Astrocyte of the spinal cord (primary cell): Measurements from ENCODE around the gene TMEM179B.
A peak's percentile ranks its signal among the peaks of the same experiment; 100 is the strongest.

ENCODE experiments used
- DNase-seq: peaks from one replicate; pipeline ENCODE4 v3.0.0; 2011; ENCODE audit warnings: low read depth, low spot score
- H3K4me3 ChIP-seq: 2 replicates; pipeline ENCODE4 v1.5.1; 2011; ENCODE audit warnings: low read depth, mild to moderate bottlenecking, low read length, moderate library complexity
- in situ Hi-C: cut with HindIII; loops from 2 replicates; pipeline ENCODE4 v1.10.0; 2017; ENCODE audit warnings: low sequenced_read_pairs
- TF ChIP-seq, protein P1 (sequence below): IDR thresholded peaks from 2 replicates; pipeline ENCODE4 v1.5.1; 2012; ENCODE audit warnings: low read depth, mild to moderate bottlenecking, low read length, inconsistent platforms

TMEM179B gene

GRCh38 chr11:62804310-62805075 lies 17.3 kb downstream of the TMEM179B start:
- peak; percentile 51 for DNase-seq
- in situ Hi-C loops = no loop called here

GRCh38 chr11:62805076-62805892 lies 18.1 kb downstream of the TMEM179B start, which contains the start of gene NXF1:
NXF1 (minus strand) TSS chr11:62805440; CDS start chr11:62805356, 84 bp downstream.
- in situ Hi-C loops = no loop called here
- peak; percentile 97 for DNase-seq

More at GRCh38 chr11:62804310-62805075, 17.3 kb downstream of the TMEM179B start:
- TF ChIP-seq, protein P1, sequence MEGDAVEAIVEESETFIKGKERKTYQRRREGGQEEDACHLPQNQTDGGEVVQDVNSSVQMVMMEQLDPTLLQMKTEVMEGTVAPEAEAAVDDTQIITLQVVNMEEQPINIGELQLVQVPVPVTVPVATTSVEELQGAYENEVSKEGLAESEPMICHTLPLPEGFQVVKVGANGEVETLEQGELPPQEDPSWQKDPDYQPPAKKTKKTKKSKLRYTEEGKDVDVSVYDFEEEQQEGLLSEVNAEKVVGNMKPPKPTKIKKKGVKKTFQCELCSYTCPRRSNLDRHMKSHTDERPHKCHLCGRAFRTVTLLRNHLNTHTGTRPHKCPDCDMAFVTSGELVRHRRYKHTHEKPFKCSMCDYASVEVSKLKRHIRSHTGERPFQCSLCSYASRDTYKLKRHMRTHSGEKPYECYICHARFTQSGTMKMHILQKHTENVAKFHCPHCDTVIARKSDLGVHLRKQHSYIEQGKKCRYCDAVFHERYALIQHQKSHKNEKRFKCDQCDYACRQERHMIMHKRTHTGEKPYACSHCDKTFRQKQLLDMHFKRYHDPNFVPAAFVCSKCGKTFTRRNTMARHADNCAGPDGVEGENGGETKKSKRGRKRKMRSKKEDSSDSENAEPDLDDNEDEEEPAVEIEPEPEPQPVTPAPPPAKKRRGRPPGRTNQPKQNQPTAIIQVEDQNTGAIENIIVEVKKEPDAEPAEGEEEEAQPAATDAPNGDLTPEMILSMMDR = no peak
- peak overlapping the region; percentile 94 for H3K4me3 ChIP-seq

GRCh38 chr11:62805961-62806441 lies 18.8 kb downstream of the TMEM179B start:
- in situ Hi-C loops = no loop called here
- peak; percentile 17 for DNase-seq
- peak overlapping the region; percentile 94 for H3K4me3 ChIP-seq
- TF ChIP-seq, protein P1 = no peak

More at GRCh38 chr11:62805076-62805892, 18.1 kb downstream of the TMEM179B start, which contains the start of gene NXF1:
- H3K4me3 ChIP-seq = peak within 1 kb of the TSS; percentile 94
- TF ChIP-seq, protein P1 = peak; percentile 23

GRCh38 chr11:62806611-62807121 lies 19.5 kb downstream of the TMEM179B start:
- in situ Hi-C loops = no loop called here
- TF ChIP-seq, protein P1 = no peak
- peak; percentile 14 for DNase-seq
- H3K4me3 ChIP-seq = no peak overlapping the region

DNA sequence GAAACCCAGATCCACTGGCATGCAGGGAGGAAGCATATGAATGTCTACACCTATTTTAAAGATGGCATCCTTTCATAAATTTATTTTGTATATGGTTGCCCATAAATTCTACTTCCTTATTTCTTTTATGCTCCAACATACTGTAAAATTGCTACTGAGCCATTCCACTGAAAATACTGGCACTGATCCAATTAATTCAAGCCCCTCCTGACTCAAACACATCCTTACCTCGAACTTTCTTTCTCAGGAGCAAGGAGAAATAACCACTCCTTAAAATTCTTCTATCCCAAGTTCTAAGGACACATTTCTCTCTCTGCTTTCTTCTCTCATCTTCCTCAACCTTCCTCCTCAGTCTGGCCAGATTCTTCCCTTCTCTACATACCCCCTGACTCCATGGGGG lies 23.5 kb downstream of the TMEM179B start:
- TF ChIP-seq, protein P1 = no peak
- no peak overlapping the region for H3K4me3 ChIP-seq
- no peak for DNase-seq
- in situ Hi-C loops = no loop called here

DNA sequence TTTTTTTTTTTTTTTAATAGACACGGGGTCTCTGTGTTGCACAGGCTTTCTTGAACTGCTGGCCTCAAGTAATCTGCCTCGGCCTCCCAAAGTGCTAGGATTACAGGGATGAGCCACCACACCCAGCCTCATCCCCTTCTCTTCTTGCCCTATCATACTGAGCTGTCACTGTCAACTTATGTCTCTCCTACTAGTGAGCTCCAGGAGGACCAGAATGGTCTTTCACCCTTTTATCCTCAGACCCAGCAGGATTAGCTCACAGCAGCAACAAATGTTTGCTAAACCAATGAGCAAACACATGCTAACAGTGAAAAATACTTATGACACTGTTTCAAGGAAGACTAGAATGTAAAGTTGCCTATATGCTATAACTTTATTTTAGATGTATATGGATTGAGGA lies 24.5 kb downstream of the TMEM179B start:
- TF ChIP-seq, protein P1 = no peak
- H3K4me3 ChIP-seq = no peak overlapping the region
- no peak for DNase-seq
- in situ Hi-C loops = no loop called here
